ENCODE results near the gene TMEM72. TPM values are rescaled to one million over a fixed set of nuclear protein-coding genes. Genes with fewer than 3 reads are reported as not detected.

Gene TMEM72
- polyA plus RNA-seq, 2 of the 4 experiments (the other 2 are of a cell fraction), result not detected

DNA sequence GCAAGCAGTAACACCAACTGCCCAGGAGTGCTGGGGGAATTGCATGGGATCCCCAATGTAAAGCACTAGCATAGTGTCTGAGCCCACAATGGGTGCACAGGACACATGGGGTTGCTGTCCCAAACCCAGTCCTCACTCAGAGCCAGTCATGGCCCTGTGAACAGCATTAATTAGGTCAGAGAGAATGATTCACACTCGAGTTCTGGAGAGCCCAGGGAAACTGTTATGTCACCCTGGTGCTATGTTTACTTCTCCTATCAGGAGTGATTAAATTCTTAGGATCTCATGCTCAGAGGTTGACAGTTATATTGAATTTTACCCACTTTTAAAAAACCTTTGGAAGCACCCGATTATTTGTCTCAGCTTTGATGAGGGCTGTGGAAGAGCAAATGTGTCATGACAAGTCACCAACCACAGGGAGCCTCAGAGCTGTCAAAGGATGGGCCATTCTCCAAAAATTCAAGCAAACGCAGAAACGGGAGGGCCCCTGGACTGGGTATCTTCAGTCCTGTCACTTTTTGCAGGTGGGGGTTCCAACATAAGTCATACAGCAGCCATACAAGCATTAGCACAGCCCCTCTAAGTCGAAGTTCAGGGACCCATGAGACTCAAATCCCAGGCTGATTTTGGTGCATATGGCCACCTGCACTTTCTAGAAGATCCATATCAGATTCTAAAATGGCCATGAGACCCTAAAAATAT, 47.2 kb downstream of the TMEM72 start:
- Histone ChIP-seq H3K9me3 (no peaks in the 10 kb centered on the region), H3K4me2 (peak overlapping the region; percentile 92), H3K4me3 (peak overlapping the region; percentile 53), H3K27ac (peak overlapping the region; percentile 86), H3K4me1 (peaks cover 12% of the 10 kb centered on the region; the same call in 2 of the 3 replicates)
- ChIA-PET CTCF (interaction anchor here (2.3 kb wide), 1 partner anchor 26 kb away, joined by 8 read pairs; no protein-coding TSS in a partner anchor), POLR2A (interaction anchor here (1.0 to 2.8 kb wide), 2 partner anchors 11 to 20 kb away, joined by 3 to 12 read pairs; partner anchors contain the start of gene DEPP1)
- ATAC-seq (no peak), FAIRE-seq (no peak), DNase-seq (ENCODE audit: low read depth in 1 of 2, low spot score in 1 of 2) (no peak)
- TF ChIP-seq NR3C1 (IDR thresholded peaks at IDR 0.05) (no peak), KDM5A (IDR thresholded peaks at IDR 0.05) (no peak), CBX8 (IDR thresholded peaks at IDR 0.05) (no peak), FOSL2 (IDR thresholded peaks at IDR 0.05) (no peak), FOSL2 (CRISPR knock-in tag; IDR thresholded peaks at IDR 0.05) (no peak), FOSB (CRISPR knock-in tag; IDR thresholded peaks at IDR 0.05) (no peak), ZFP36 (IDR thresholded peaks at IDR 0.05; ENCODE audit: borderline replicate concordance, partially characterized antibody) (no peak), HOXB5 (CRISPR knock-in tag; IDR thresholded peaks at IDR 0.05) (no peak)
- TF ChIP-seq, protein P1, sequence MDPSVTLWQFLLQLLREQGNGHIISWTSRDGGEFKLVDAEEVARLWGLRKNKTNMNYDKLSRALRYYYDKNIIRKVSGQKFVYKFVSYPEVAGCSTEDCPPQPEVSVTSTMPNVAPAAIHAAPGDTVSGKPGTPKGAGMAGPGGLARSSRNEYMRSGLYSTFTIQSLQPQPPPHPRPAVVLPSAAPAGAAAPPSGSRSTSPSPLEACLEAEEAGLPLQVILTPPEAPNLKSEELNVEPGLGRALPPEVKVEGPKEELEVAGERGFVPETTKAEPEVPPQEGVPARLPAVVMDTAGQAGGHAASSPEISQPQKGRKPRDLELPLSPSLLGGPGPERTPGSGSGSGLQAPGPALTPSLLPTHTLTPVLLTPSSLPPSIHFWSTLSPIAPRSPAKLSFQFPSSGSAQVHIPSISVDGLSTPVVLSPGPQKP (IDR thresholded peaks at IDR 0.05; ENCODE audit: low read depth, low read length), result no peak
- whole genome bisulfite sequencing (ENCODE audit: missing lambda C conversion rate), result 45% methylated on average over 5 of the region's 5 CpGs

DNA sequence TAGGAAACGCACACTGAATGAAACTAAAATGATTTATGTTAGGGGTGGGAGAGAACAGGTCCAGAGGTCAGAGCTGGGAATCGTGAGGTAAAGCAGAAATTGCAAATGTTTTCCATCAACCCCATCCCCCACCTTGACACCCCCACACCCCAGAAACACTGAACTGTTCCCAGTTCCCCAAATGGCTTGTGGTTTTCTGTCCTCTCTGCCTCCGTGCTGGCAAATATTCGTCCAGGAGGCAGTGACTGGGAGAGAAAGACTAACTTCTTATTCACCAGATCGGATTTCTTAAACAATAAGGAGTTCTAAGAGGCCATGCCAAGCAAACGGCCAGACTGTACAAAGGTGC, 47.7 kb downstream of the TMEM72 start:
- CTCF ChIA-PET, result interaction anchor here (2.3 kb wide), 1 partner anchor 26 kb away, joined by 8 read pairs; no protein-coding TSS in a partner anchor

DNA sequence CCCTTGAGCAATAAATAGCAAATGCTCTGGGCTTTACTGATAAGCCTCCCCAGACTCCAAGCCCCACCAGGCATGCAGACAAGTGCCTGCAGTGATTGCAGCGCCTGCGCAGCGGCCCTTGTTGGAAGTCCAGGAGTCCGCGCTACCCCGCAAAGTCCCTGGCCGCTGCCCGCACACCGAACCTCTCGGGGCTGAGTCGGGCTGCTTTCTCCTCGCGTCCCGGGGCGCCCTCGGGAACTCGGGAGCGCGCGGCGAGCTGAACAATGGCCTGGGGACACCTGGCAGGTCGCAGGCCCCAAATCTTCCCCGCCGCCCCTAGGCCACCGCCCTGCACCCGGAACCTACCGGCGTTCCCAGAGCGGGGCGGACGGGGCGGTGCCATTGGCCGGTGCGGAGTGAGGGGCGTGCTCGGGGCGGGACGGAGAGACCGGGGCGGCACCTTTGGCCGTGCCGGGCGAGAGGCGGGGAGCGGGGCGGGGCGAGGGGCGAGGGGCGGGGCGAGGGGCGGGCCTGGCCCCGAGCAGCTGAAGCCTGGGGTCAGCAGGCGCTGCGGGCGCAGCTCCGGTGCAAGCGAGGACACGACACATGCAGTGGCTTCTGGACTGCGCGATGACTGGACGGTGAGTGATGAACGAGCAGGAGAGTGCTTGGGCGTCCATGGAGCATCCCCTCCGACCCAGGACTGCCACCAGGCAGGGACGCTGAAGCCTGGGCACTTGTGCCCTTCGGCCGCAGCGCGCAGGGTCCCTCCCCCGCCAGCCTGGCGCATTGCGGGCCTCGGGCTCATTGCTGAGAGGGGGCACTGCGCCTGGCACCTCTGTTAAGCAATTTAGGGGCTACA, 48.3 kb downstream of the TMEM72 start, which contains the start of gene RASSF4:
Gene RASSF4 (plus strand): TSS at position 556 of the 841 bp plus-strand sequence. CDS start 10,401 bp downstream, outside the sequence.
- POLR2A ChIA-PET, result interaction anchor here (1.0 to 2.8 kb wide), 5 partner anchors 9 to 19 kb away, joined by 3 to 13 read pairs (median 5); partner anchors contain the start of gene DEPP1
- CTCF ChIA-PET, result no interaction called here
- WGBS (ENCODE audit: missing lambda C conversion rate), result 4% methylated on average over 10 of the region's 74 CpGs
- peak within 1 kb of the TSS; percentile 86 for H3K27ac ChIP-seq
- peak within 1 kb of the TSS; percentile 53 for H3K4me3 ChIP-seq
- H3K4me2 ChIP-seq, result peak within 1 kb of the TSS; percentile 92
- ATAC-seq, result peak; percentile 97 to 100
- no peaks in the 10 kb centered on the region for H3K9me3 ChIP-seq
- no peak for FAIRE-seq
- peak; percentile 85 to 89 for DNase-seq (ENCODE audit: low read depth in 1 of 2, low spot score in 1 of 2)
- H3K4me1 ChIP-seq, result peaks cover 12% of the 10 kb centered on the region; the same call in 2 of the 3 replicates
- TF ChIP-seq EP300 (IDR thresholded peaks at IDR 0.05), result no peak
- no peak for TF ChIP-seq HEYL (CRISPR knock-in tag; IDR thresholded peaks at IDR 0.05)
- TF ChIP-seq RNF2 (IDR thresholded peaks at IDR 0.05; ENCODE audit: borderline replicate concordance, low read depth), result no peak
- TF ChIP-seq, protein P2, sequence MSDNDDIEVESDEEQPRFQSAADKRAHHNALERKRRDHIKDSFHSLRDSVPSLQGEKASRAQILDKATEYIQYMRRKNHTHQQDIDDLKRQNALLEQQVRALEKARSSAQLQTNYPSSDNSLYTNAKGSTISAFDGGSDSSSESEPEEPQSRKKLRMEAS (IDR thresholded peaks at IDR 0.05), result peak; percentile 34
- no peak for TF ChIP-seq FOXS1 (CRISPR knock-in tag; IDR thresholded peaks at IDR 0.05)
- TF ChIP-seq TFCP2L1 (CRISPR knock-in tag; IDR thresholded peaks at IDR 0.05), result no peak
- TF ChIP-seq, protein P3, sequence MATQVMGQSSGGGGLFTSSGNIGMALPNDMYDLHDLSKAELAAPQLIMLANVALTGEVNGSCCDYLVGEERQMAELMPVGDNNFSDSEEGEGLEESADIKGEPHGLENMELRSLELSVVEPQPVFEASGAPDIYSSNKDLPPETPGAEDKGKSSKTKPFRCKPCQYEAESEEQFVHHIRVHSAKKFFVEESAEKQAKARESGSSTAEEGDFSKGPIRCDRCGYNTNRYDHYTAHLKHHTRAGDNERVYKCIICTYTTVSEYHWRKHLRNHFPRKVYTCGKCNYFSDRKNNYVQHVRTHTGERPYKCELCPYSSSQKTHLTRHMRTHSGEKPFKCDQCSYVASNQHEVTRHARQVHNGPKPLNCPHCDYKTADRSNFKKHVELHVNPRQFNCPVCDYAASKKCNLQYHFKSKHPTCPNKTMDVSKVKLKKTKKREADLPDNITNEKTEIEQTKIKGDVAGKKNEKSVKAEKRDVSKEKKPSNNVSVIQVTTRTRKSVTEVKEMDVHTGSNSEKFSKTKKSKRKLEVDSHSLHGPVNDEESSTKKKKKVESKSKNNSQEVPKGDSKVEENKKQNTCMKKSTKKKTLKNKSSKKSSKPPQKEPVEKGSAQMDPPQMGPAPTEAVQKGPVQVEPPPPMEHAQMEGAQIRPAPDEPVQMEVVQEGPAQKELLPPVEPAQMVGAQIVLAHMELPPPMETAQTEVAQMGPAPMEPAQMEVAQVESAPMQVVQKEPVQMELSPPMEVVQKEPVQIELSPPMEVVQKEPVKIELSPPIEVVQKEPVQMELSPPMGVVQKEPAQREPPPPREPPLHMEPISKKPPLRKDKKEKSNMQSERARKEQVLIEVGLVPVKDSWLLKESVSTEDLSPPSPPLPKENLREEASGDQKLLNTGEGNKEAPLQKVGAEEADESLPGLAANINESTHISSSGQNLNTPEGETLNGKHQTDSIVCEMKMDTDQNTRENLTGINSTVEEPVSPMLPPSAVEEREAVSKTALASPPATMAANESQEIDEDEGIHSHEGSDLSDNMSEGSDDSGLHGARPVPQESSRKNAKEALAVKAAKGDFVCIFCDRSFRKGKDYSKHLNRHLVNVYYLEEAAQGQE (IDR thresholded peaks at IDR 0.05), result no peak
- TF ChIP-seq, protein P4, sequence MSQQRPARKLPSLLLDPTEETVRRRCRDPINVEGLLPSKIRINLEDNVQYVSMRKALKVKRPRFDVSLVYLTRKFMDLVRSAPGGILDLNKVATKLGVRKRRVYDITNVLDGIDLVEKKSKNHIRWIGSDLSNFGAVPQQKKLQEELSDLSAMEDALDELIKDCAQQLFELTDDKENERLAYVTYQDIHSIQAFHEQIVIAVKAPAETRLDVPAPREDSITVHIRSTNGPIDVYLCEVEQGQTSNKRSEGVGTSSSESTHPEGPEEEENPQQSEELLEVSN (IDR thresholded peaks at IDR 0.05; ENCODE audit: borderline replicate concordance, low read depth), result 0 out of 2 replicates have a peak, but pooled peaks have one; percentile 30
- no peak for TF ChIP-seq GATA3 (IDR thresholded peaks at IDR 0.05; ENCODE audit: borderline replicate concordance)
- TF ChIP-seq PHF8 (IDR thresholded peaks at IDR 0.05; ENCODE audit: borderline replicate concordance, low read depth), result peak; percentile 97

More for the DNA sequence above, 47.7 kb downstream of the TMEM72 start:
- Histone ChIP-seq H3K27ac (peak overlapping the region; percentile 86), H3K9me3 (no peaks in the 10 kb centered on the region), H3K4me3 (peak overlapping the region; percentile 53), H3K4me2 (peak overlapping the region; percentile 92), H3K4me1 (peaks cover 12% of the 10 kb centered on the region; the same call in 2 of the 3 replicates)
- ATAC-seq (no peak), FAIRE-seq (no peak), DNase-seq (ENCODE audit: low read depth in 1 of 2, low spot score in 1 of 2) (no peak)
- POLR2A ChIA-PET, result interaction anchor here (1.0 to 2.8 kb wide), 4 partner anchors 9 to 20 kb away, joined by 3 to 13 read pairs (median 8); partner anchors contain the start of gene DEPP1
- TF ChIP-seq NFE2L2 (conservative IDR thresholded peaks at IDR 0.05; ENCODE audit: low read length) (no peak), HOXB5 (CRISPR knock-in tag; IDR thresholded peaks at IDR 0.05) (no peak), CHD2 (IDR thresholded peaks at IDR 0.05; ENCODE audit: low read length, partially characterized antibody) (no peak), ZNF302 (CRISPR knock-in tag; IDR thresholded peaks at IDR 0.05) (no peak), EP300 (IDR thresholded peaks at IDR 0.05) (no peak), RARB (CRISPR knock-in tag; IDR thresholded peaks at IDR 0.05) (no peak), NR3C1 (IDR thresholded peaks at IDR 0.05) (no peak), RFX5 (IDR thresholded peaks at IDR 0.05) (no peak), PHF8 (IDR thresholded peaks at IDR 0.05; ENCODE audit: borderline replicate concordance, low read depth) (no peak), HOXA7 (CRISPR knock-in tag; IDR thresholded peaks at IDR 0.05) (no peak), KDM5A (IDR thresholded peaks at IDR 0.05) (no peak), MAFK (IDR thresholded peaks at IDR 0.05; ENCODE audit: partially characterized antibody) (no peak), RCOR1 (IDR thresholded peaks at IDR 0.05; ENCODE audit: low read depth, low read length) (no peak), ZC3H11A (IDR thresholded peaks at IDR 0.05) (no peak), TP53 (CRISPR knock-in tag; IDR thresholded peaks at IDR 0.05) (no peak), NPAS2 (CRISPR knock-in tag; IDR thresholded peaks at IDR 0.05; ENCODE audit: borderline replicate concordance) (no peak)
- TF ChIP-seq, protein P5, sequence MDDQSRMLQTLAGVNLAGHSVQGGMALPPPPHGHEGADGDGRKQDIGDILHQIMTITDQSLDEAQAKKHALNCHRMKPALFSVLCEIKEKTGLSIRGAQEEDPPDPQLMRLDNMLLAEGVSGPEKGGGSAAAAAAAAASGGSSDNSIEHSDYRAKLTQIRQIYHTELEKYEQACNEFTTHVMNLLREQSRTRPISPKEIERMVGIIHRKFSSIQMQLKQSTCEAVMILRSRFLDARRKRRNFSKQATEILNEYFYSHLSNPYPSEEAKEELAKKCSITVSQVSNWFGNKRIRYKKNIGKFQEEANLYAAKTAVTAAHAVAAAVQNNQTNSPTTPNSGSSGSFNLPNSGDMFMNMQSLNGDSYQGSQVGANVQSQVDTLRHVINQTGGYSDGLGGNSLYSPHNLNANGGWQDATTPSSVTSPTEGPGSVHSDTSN (IDR thresholded peaks at IDR 0.05), result no peak
- 4% methylated on average over 6 of the region's 6 CpGs for WGBS (ENCODE audit: missing lambda C conversion rate)
